Measurements from ENCODE around the gene MINDY4.

- TF ChIP-seq CTCF (conservative IDR thresholded peaks at IDR 0.05 in 1 of 2, IDR thresholded peaks at IDR 0.05 in 1 of 2; ENCODE audit: extremely low read depth in 1 of 2, insufficient read depth in 1 of 2, low read depth in 1 of 2, low read length in 2 of 2), result no peak
- no peak for TF ChIP-seq EZH2 (IDR thresholded peaks at IDR 0.05; ENCODE audit: borderline replicate concordance, low read length)
Observed at GRCh38 chr7:30880941-30881340, 109.7 kb downstream of the MINDY4 start.
